SK-N-SH (cell line): ENCODE data around the gene DZIP1. TPM values are rescaled to one million over a fixed set of nuclear protein-coding genes. Genes with fewer than 3 reads are reported as not detected.
"Not testable (repeated sequence)": the region's sequence is repeated elsewhere in the genome, so short reads cannot be mapped to it uniquely, and the experiment has no call there.

Source experiments
- CTCF ChIA-PET: fragments of 300-600, 350-600 bp; formaldehyde crosslinking; extraction: SDS; loops from one replicate; lab custom pipeline; 2021; lab: Yijun Ruan, JAX
- POLR2A ChIA-PET: fragments of 350-600 bp; sonication (Branson Sonifier 250); formaldehyde crosslinking; extraction: SDS; loops from one replicate; lab custom pipeline; 2020; ENCODE audit warnings: antibody characterized with exemption, inconsistent platforms; lab: Yijun Ruan, JAX
- DNase-seq: peaks from one replicate; pipeline ENCODE4 v3.0.0; 2012
- H2AFZ ChIP-seq: fragments of 200-600 bp; sonication (generic); 2 replicates; pipeline ENCODE4 v1.8.1; 2016; ENCODE audit warnings: antibody characterized with exemption, mild to moderate bottlenecking, low read depth
- H3F3A ChIP-seq: fragments of 200-600 bp; sonication (generic); replicated peaks from 2 replicates; pipeline ENCODE3; 2016; ENCODE audit warnings: antibody characterized with exemption, mild to moderate bottlenecking; ENCODE audit not compliant: insufficient read depth
- H3K27ac ChIP-seq, 2 experiments: fragments of 200-500 bp in 1 of 2; fragments of 200-600 bp in 1 of 2; sonication (Bioruptor generic) in 1 of 2; sonication (generic), shearing (Covaris generic) in 1 of 2; 2 replicates each; pipeline versions ENCODE4 v1.5.1 to v1.6.1; 2014 to 2016; ENCODE audit warnings: low read depth in 2 of 2, inconsistent platforms in 1 of 2, low read length in 1 of 2, mild to moderate bottlenecking in 1 of 2, mixed read lengths in 1 of 2
- H3K27me3 ChIP-seq: fragments of 200-600 bp; sonication (generic), shearing (Covaris generic); 2 replicates; pipeline ENCODE4 v1.6.1; 2016; ENCODE audit warnings: mixed run types; ENCODE audit not compliant: insufficient read depth
- H3K36me3 ChIP-seq, 2 experiments: fragments of 200-500 bp in 1 of 2; fragments of 200-600 bp in 1 of 2; sonication (Bioruptor generic) in 1 of 2; sonication (generic) in 1 of 2; replicated peaks in 1 of 2; 2 replicates each; pipeline versions ENCODE3 to v1.5.1; 2014 to 2016; ENCODE audit warnings: low read length in 1 of 2, mild to moderate bottlenecking in 1 of 2; ENCODE audit not compliant: insufficient read depth in 2 of 2, control insufficient read depth in 1 of 2
- H3K4me1 ChIP-seq, 2 experiments: fragments of 200-500 bp in 1 of 2; fragments of 200-600 bp in 1 of 2; sonication (Bioruptor generic) in 1 of 2; sonication (generic), shearing (Covaris generic) in 1 of 2; 2 replicates each; pipeline versions ENCODE4 v1.5.1 to v1.6.1; 2014 to 2016; ENCODE audit warnings: low read depth in 1 of 2, low read length in 1 of 2, mixed run types in 1 of 2; ENCODE audit not compliant: insufficient read depth in 2 of 2, control insufficient read depth in 1 of 2
- H3K4me2 ChIP-seq: fragments of 200-600 bp; sonication (generic), shearing (Covaris generic); 2 replicates; pipeline ENCODE4 v1.6.1; 2017; ENCODE audit warnings: mixed run types
- H3K4me3 ChIP-seq, 2 experiments: fragments of 200-500 bp in 1 of 2; fragments of 200-600 bp in 1 of 2; sonication (Bioruptor generic) in 1 of 2; sonication (generic), shearing (Covaris generic) in 1 of 2; 2 replicates each; pipeline versions ENCODE4 v1.5.1 to v1.8.1; 2014 to 2016; ENCODE audit warnings: low read depth in 2 of 2, inconsistent platforms in 1 of 2, low read length in 1 of 2, mild to moderate bottlenecking in 1 of 2, mixed read lengths in 1 of 2, moderate library complexity in 1 of 2
- H3K79me2 ChIP-seq: fragments of 200-600 bp; sonication (generic); 2 replicates; pipeline ENCODE4 v1.8.1; 2017; ENCODE audit warnings: mild to moderate bottlenecking; ENCODE audit not compliant: insufficient read depth
- H3K9ac ChIP-seq: fragments of 200-600 bp; sonication (generic); 2 replicates; pipeline ENCODE4 v1.6.1; 2017; ENCODE audit warnings: mixed run types
- H3K9me2 ChIP-seq: fragments of 200-600 bp; sonication (generic); 2 replicates; pipeline ENCODE4 v1.6.1; 2017; ENCODE audit warnings: mixed run types
- H3K9me3 ChIP-seq: fragments of 200-600 bp; sonication (generic); 2 replicates; pipeline ENCODE4 v1.6.1; 2017; ENCODE audit warnings: mixed run types, mild to moderate bottlenecking, moderate library complexity
- H4K20me1 ChIP-seq: fragments of 200-600 bp; sonication (generic); 2 replicates; pipeline ENCODE4 v1.6.1; 2017; ENCODE audit warnings: mild to moderate bottlenecking, mixed run types; ENCODE audit not compliant: insufficient read depth
- CHD2 ChIP-seq: fragments of 150-350 bp; IDR thresholded peaks from 2 replicates; pipeline ENCODE4 v1.6.1; 2018; ENCODE audit warnings: low read length; ENCODE audit not compliant: partially characterized antibody
- EP300 ChIP-seq, 2 experiments: IDR thresholded peaks; 2 replicates each; pipeline versions ENCODE4 v1.4.0 to v1.6.1; 2012; ENCODE audit warnings: borderline replicate concordance in 1 of 2, low read depth in 1 of 2, low read length in 1 of 2
- MEF2A ChIP-seq: IDR thresholded peaks from 2 replicates; pipeline ENCODE4 v1.4.0; 2012; ENCODE audit warnings: low read depth, borderline replicate concordance
- NRF1 ChIP-seq: IDR thresholded peaks from 2 replicates; pipeline ENCODE4 v1.6.1; 2012; ENCODE audit warnings: low read depth, mild to moderate bottlenecking, low read length
- POLR2AphosphoS5 ChIP-seq: IDR thresholded peaks from 2 replicates; pipeline ENCODE4 v1.6.1; 2012; ENCODE audit warnings: low read depth, low read length
- SIN3A ChIP-seq: IDR thresholded peaks from 2 replicates; pipeline ENCODE4 v1.6.1; 2012; ENCODE audit warnings: low read depth, mild to moderate bottlenecking, low read length, moderate library complexity, borderline replicate concordance
- TCF12 ChIP-seq: IDR thresholded peaks from 2 replicates; pipeline ENCODE4 v1.4.0; 2012
- TEAD4 ChIP-seq: IDR thresholded peaks from 2 replicates; pipeline ENCODE4 v1.4.0; 2012; ENCODE audit warnings: mild to moderate bottlenecking, borderline replicate concordance; ENCODE audit not compliant: insufficient read depth
- YY1 ChIP-seq: IDR thresholded peaks from 2 replicates; pipeline ENCODE4 v1.4.0; 2012; ENCODE audit warnings: low read depth, mild to moderate bottlenecking
- WGBS: methylation state at CpG from one replicate; pipeline ENCODE4 v1.1.6; 2017; ENCODE audit warnings: low lambda C conversion rate; 5-methylcytosine and 5-hydroxymethylcytosine counted together
- polyA plus RNA-seq, 3 experiments: library from polyadenylated mRNA; depleted of rRNA; stranded (reverse); fragments of >200 nt; gene quantifications; 2 replicates each; pipeline ENCODE4 v1.2.3, GENCODE V29; 2012
- TF ChIP-seq, protein P1 (sequence below): IDR thresholded peaks from 2 replicates; pipeline ENCODE4 v1.4.0; 2012; ENCODE audit warnings: low read depth, borderline replicate concordance
- TF ChIP-seq, protein P2 (sequence below): IDR thresholded peaks from 2 replicates; pipeline ENCODE4 v1.4.0; 2012; ENCODE audit warnings: low read depth
- TF ChIP-seq, protein P3 (sequence below): fragments of 150-350 bp; IDR thresholded peaks from 2 replicates; pipeline ENCODE4 v1.6.1; 2017; ENCODE audit warnings: antibody characterized with exemption, low read length, low read depth, borderline replicate concordance
- TF ChIP-seq, protein P4 (sequence below): fragments of 150-350 bp; IDR thresholded peaks from 2 replicates; pipeline ENCODE4 v1.6.1; 2016; ENCODE audit warnings: mild to moderate bottlenecking, low read depth, low read length
- TF ChIP-seq, protein P5 (sequence below): IDR thresholded peaks from 2 replicates; pipeline ENCODE4 v1.6.1; 2012; ENCODE audit warnings: mild to moderate bottlenecking, low read depth, low read length, moderate library complexity

Gene DZIP1
- polyA plus RNA-seq, 1 of the 3 experiments (the other 2 are of a cell fraction), result 15.0 TPM

DNA sequence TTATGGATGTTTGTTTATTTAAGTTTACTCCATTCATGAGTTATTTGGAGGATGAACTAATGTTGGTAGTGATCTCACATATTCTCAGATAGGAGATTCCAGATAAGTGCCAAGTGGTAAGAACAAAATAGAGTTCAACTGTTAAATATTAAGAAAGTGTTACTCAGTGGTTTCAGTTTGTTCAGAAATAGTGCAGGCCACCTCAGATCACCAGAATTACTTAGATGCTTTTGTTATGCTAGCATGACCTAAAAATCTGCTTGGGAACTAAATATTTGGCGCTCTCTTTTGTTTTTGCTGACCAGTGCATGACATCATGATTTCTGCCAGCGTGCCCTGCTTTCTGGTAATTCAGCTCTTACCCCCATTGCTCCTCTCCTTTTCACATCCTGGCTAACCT, 76.4 kb downstream of the DZIP1 start:
- Histone ChIP-seq H4K20me1 (no peaks in the 10 kb centered on the region), H3F3A (peaks cover 5% of the 10 kb centered on the region), H3K9ac (no peak overlapping the region), H3K27me3 (no peaks in the 10 kb centered on the region), H3K4me2 (no peak overlapping the region), H3K9me3 (no peaks in the 10 kb centered on the region), H2AFZ (no peak overlapping the region), H3K4me3 (no peak overlapping the region), H3K79me2 (no peaks in the 10 kb centered on the region), H3K27ac (no peak overlapping the region), H3K4me1 (no peaks in the 10 kb centered on the region), H3K9me2 (no peaks in the 10 kb centered on the region), H3K36me3 (no peaks in the 10 kb centered on the region)
- no peak for DNase-seq
- 82% methylated on average over 2 of the region's 2 CpGs for WGBS
- CTCF ChIA-PET, result interaction anchor here (1.6 kb wide), 1 partner anchor 266 kb away, joined by 3 read pairs; no protein-coding TSS in a partner anchor
- TF ChIP-seq CHD2, result no peak
- TF ChIP-seq TCF12, result no peak
- no peak for TF ChIP-seq TEAD4
- TF ChIP-seq, protein P1, sequence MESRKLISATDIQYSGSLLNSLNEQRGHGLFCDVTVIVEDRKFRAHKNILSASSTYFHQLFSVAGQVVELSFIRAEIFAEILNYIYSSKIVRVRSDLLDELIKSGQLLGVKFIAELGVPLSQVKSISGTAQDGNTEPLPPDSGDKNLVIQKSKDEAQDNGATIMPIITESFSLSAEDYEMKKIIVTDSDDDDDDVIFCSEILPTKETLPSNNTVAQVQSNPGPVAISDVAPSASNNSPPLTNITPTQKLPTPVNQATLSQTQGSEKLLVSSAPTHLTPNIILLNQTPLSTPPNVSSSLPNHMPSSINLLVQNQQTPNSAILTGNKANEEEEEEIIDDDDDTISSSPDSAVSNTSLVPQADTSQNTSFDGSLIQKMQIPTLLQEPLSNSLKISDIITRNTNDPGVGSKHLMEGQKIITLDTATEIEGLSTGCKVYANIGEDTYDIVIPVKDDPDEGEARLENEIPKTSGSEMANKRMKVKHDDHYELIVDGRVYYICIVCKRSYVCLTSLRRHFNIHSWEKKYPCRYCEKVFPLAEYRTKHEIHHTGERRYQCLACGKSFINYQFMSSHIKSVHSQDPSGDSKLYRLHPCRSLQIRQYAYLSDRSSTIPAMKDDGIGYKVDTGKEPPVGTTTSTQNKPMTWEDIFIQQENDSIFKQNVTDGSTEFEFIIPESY, result no peak
- TF ChIP-seq YY1, result no peak
- TF ChIP-seq EP300 (IDR thresholded peaks at IDR 0.05; ENCODE audit: borderline replicate concordance in 1 of 2, low read depth in 1 of 2, low read length in 1 of 2), result no peak
- TF ChIP-seq, protein P2, sequence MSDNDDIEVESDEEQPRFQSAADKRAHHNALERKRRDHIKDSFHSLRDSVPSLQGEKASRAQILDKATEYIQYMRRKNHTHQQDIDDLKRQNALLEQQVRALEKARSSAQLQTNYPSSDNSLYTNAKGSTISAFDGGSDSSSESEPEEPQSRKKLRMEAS, result no peak
- no peak for TF ChIP-seq POLR2AphosphoS5
- TF ChIP-seq MEF2A, result no peak
- TF ChIP-seq, protein P3, sequence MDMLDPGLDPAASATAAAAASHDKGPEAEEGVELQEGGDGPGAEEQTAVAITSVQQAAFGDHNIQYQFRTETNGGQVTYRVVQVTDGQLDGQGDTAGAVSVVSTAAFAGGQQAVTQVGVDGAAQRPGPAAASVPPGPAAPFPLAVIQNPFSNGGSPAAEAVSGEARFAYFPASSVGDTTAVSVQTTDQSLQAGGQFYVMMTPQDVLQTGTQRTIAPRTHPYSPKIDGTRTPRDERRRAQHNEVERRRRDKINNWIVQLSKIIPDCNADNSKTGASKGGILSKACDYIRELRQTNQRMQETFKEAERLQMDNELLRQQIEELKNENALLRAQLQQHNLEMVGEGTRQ, result no peak
- TF ChIP-seq, protein P4, sequence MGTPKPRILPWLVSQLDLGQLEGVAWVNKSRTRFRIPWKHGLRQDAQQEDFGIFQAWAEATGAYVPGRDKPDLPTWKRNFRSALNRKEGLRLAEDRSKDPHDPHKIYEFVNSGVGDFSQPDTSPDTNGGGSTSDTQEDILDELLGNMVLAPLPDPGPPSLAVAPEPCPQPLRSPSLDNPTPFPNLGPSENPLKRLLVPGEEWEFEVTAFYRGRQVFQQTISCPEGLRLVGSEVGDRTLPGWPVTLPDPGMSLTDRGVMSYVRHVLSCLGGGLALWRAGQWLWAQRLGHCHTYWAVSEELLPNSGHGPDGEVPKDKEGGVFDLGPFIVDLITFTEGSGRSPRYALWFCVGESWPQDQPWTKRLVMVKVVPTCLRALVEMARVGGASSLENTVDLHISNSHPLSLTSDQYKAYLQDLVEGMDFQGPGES, result no peak
- TF ChIP-seq SIN3A, result no peak
- no peak for TF ChIP-seq NRF1
- TF ChIP-seq, protein P5, sequence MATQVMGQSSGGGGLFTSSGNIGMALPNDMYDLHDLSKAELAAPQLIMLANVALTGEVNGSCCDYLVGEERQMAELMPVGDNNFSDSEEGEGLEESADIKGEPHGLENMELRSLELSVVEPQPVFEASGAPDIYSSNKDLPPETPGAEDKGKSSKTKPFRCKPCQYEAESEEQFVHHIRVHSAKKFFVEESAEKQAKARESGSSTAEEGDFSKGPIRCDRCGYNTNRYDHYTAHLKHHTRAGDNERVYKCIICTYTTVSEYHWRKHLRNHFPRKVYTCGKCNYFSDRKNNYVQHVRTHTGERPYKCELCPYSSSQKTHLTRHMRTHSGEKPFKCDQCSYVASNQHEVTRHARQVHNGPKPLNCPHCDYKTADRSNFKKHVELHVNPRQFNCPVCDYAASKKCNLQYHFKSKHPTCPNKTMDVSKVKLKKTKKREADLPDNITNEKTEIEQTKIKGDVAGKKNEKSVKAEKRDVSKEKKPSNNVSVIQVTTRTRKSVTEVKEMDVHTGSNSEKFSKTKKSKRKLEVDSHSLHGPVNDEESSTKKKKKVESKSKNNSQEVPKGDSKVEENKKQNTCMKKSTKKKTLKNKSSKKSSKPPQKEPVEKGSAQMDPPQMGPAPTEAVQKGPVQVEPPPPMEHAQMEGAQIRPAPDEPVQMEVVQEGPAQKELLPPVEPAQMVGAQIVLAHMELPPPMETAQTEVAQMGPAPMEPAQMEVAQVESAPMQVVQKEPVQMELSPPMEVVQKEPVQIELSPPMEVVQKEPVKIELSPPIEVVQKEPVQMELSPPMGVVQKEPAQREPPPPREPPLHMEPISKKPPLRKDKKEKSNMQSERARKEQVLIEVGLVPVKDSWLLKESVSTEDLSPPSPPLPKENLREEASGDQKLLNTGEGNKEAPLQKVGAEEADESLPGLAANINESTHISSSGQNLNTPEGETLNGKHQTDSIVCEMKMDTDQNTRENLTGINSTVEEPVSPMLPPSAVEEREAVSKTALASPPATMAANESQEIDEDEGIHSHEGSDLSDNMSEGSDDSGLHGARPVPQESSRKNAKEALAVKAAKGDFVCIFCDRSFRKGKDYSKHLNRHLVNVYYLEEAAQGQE, result no peak
- TF ChIP-seq, all 33 proteins: peak for 0
- POLR2A ChIA-PET, result no interaction called here

DNA sequence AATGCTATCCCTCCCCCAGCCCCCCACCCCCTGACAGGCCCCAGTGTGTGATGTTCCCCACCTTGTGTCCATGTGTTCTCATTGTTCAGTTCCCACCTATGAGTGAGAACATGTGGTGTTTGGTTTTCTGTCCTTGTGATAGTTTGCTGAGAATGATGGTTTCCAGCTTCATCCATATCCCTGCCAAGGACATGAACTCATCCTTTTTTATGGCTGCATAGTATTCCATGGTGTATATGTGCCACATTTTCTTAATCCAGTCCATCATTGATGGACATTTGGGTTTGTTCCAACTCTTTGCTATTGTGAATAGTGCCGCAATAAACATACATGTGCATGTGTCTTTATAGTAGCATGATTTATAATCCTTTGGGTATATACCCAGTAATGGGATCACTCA, 78.7 kb downstream of the DZIP1 start:
- 53% methylated on average over 1 of the region's 1 CpG for WGBS
- H3F3A ChIP-seq, H3K27me3 ChIP-seq, H3K9me2 ChIP-seq, H3K4me2 ChIP-seq, H3K79me2 ChIP-seq, H3K4me3 ChIP-seq, DNase-seq, H3K9ac ChIP-seq, H3K27ac ChIP-seq, H3K4me1 ChIP-seq, H4K20me1 ChIP-seq, H3K9me3 ChIP-seq, H2AFZ ChIP-seq, H3K36me3 ChIP-seq, POLR2A ChIA-PET: not testable (repeated sequence)
- CTCF ChIA-PET, result interaction anchor here (2.7 kb wide), 1 partner anchor 29 kb away, joined by 14 read pairs; no protein-coding TSS in a partner anchor
